Activated naive CD4-positive, alpha-beta T cell treated with anti-CD3 and anti-CD28 coated beads, Interleukin-2, amount 50 U/mL, for 72 hours (primary cell): Measurements from ENCODE around the gene SLFN11. TPM values are rescaled to one million over a fixed set of nuclear protein-coding genes. Genes with fewer than 3 reads are reported as not detected.
"Not testable (repeated sequence)": the region's sequence is repeated elsewhere in the genome, so short reads cannot be mapped to it uniquely, and the experiment has no call there.

Source experiments
- ATAC-seq, 2 donors: fragments of 150-1000 bp; cut with Tn5 transposase; 2 replicates each; pipeline ENCODE4 v1.10.0; 2021; ENCODE audit warnings: mild to moderate bottlenecking in 2 of 2, moderate library complexity in 2 of 2
- DNase-seq, 2 donors: peaks; one replicate each; pipeline ENCODE4 v3.0.0; 2021 to 2022; ENCODE audit warnings: low spot score in 2 of 2
- H3K27ac Mint-ChIP-seq, 2 donors: one replicate each; pipeline ENCODE4 v1.8.0; 2022; ENCODE audit warnings: mild to moderate bottlenecking in 2 of 2, mixed read lengths in 2 of 2
- H3K36me3 Mint-ChIP-seq, 2 donors: one replicate each; pipeline ENCODE4 v1.8.0; 2022; ENCODE audit warnings: mixed read lengths in 2 of 2
- H3K9me3 Mint-ChIP-seq, 2 donors: one replicate each; pipeline ENCODE4 v1.8.0; 2022; ENCODE audit warnings: mixed read lengths in 2 of 2
- total RNA-seq, 2 donors: library from RNA; stranded (reverse); gene quantifications; one replicate each; pipeline ENCODE4 v1.2.3, GENCODE V29; 2022

SLFN11 gene
- total RNA-seq, 2 donors from 2014 or later: 64.6 to 96.7 TPM

GRCh38 chr17:35372846-35373533 is 431 bp downstream of the SLFN11 start:
- Mint-ChIP-seq H3K9me3 (peaks cover 15 to 22% of the 10 kb centered on the region in 2 donors), H3K36me3 (peaks cover 46 to 50% of the 10 kb centered on the region in 2 donors), H3K27ac (peak overlapping the region; percentile 99 to 100)
- ATAC-seq (peak in 1 of 2 donors; percentile 8), DNase-seq (peak in 1 of 2 donors; percentile 27)

- H3K36me3 Mint-ChIP-seq: peaks cover 46 to 50% of the 10 kb centered on the region in 2 donors
- DNase-seq (no peak), ATAC-seq (no peak)
- H3K27ac Mint-ChIP-seq: peak overlapping the region in 1 of 2 donors; percentile 3
- H3K9me3 Mint-ChIP-seq: peaks cover 15 to 22% of the 10 kb centered on the region in 2 donors
Observed at GRCh38 chr17:35371934-35372333, 1.5 kb downstream of the SLFN11 start.

- no peak overlapping the region for H3K27ac Mint-ChIP-seq
Observed at GRCh38 chr17:35368081-35368830, 5.2 kb downstream of the SLFN11 start.

GRCh38 chr17:35361027-35361426 is 12.4 kb downstream of the SLFN11 start:
- Mint-ChIP-seq H3K27ac (peak overlapping the region in 1 of 2 donors; percentile 66), H3K9me3 (no peaks in the 10 kb centered on the region), H3K36me3 (peaks cover 24 to 77% of the 10 kb centered on the region in 2 donors)
- DNase-seq (no peak), ATAC-seq (no peak)

More at GRCh38 chr17:35368081-35368830, 5.2 kb downstream of the SLFN11 start:
- Mint-ChIP-seq H3K9me3 (peaks cover 15 to 22% of the 10 kb centered on the region in 2 donors), H3K36me3 (peaks cover 47 to 62% of the 10 kb centered on the region in 2 donors)
- no peak for DNase-seq
- peak; percentile 52 to 78 for ATAC-seq

GRCh38 chr17:35359398-35359797 is 14.0 kb downstream of the SLFN11 start:
- DNase-seq (no peak), ATAC-seq (no peak)
- no peaks in the 10 kb centered on the region for H3K9me3 Mint-ChIP-seq
- H3K36me3 Mint-ChIP-seq: peaks cover 18 to 62% of the 10 kb centered on the region in 2 donors
- H3K27ac Mint-ChIP-seq: no peak overlapping the region

- no peak overlapping the region for H3K27ac Mint-ChIP-seq
- H3K9me3 Mint-ChIP-seq: no peaks in the 10 kb centered on the region
- peaks cover 16 to 29% of the 10 kb centered on the region in 2 donors for H3K36me3 Mint-ChIP-seq
- ATAC-seq (no peak), DNase-seq (no peak)
Observed at GRCh38 chr17:35352284-35352683, 21.1 kb downstream of the SLFN11 start.

GRCh38 chr17:35350493-35350892 is 22.9 kb downstream of the SLFN11 start:
- Mint-ChIP-seq H3K9me3 (no peaks in the 10 kb centered on the region), H3K27ac (no peak overlapping the region), H3K36me3 (peaks cover 9 to 17% of the 10 kb centered on the region in 2 donors)
- DNase-seq (no peak), ATAC-seq (no peak)

GRCh38 chr17:35345926-35346771 is 27.3 kb downstream of the SLFN11 start:
- ATAC-seq (peak; percentile 65 to 91), DNase-seq (peak; percentile 24 to 69)
- peaks cover 0 to 3% of the 10 kb centered on the region in 2 donors for H3K9me3 Mint-ChIP-seq
- peaks cover 5 to 12% of the 10 kb centered on the region in 2 donors for H3K36me3 Mint-ChIP-seq
- peak overlapping the region; percentile 23 to 29 for H3K27ac Mint-ChIP-seq

- peaks cover 3% of the 10 kb centered on the region in 2 donors for H3K9me3 Mint-ChIP-seq
- peak overlapping the region in 1 of 2 donors; percentile 23 for H3K27ac Mint-ChIP-seq
- ATAC-seq (peak in 1 of 2 donors; percentile 23), DNase-seq (no peak)
- H3K36me3 Mint-ChIP-seq: peaks cover 5 to 15% of the 10 kb centered on the region in 2 donors
Observed at GRCh38 chr17:35345445-35345925, 27.9 kb downstream of the SLFN11 start.

- Mint-ChIP-seq H3K27ac (no peak overlapping the region), H3K9me3 (peaks cover 3 to 5% of the 10 kb centered on the region in 2 donors), H3K36me3 (peaks cover 5 to 22% of the 10 kb centered on the region in 2 donors)
- ATAC-seq (no peak), DNase-seq (no peak)
Observed at GRCh38 chr17:35344262-35344661, 29.2 kb downstream of the SLFN11 start.

- Mint-ChIP-seq H3K27ac (no peak overlapping the region), H3K9me3 (peaks cover 3 to 5% of the 10 kb centered on the region in 2 donors), H3K36me3 (peaks cover 5 to 22% of the 10 kb centered on the region in 2 donors)
- ATAC-seq (no peak), DNase-seq (no peak)
Observed at GRCh38 chr17:35342276-35342675, 31.1 kb downstream of the SLFN11 start.

- Mint-ChIP-seq H3K27ac (no peak overlapping the region), H3K36me3 (peaks cover 5 to 22% of the 10 kb centered on the region in 2 donors), H3K9me3 (peaks cover 3 to 5% of the 10 kb centered on the region in 2 donors)
- ATAC-seq: no peak
- no peak for DNase-seq
Observed at GRCh38 chr17:35341411-35341992, 31.9 kb downstream of the SLFN11 start.

- H3K36me3 Mint-ChIP-seq: peaks cover 0 to 22% of the 10 kb centered on the region in 2 donors
- H3K27ac Mint-ChIP-seq: no peak overlapping the region
- no peak for DNase-seq
- no peak for ATAC-seq
- H3K9me3 Mint-ChIP-seq: peaks cover 3 to 5% of the 10 kb centered on the region in 2 donors
Observed at GRCh38 chr17:35338230-35338629, 35.2 kb downstream of the SLFN11 start.

GRCh38 chr17:35337364-35337763 is 36.1 kb downstream of the SLFN11 start:
- Mint-ChIP-seq H3K36me3 (peaks cover 0 to 19% of the 10 kb centered on the region in 2 donors), H3K27ac (no peak overlapping the region), H3K9me3 (peaks cover 2 to 5% of the 10 kb centered on the region in 2 donors)
- DNase-seq: no peak
- no peak for ATAC-seq

- not testable (repeated sequence) for H3K27ac Mint-ChIP-seq, ATAC-seq, DNase-seq, H3K9me3 Mint-ChIP-seq, H3K36me3 Mint-ChIP-seq
Observed at GRCh38 chr17:35333578-35333977, 39.8 kb downstream of the SLFN11 start.

- Mint-ChIP-seq H3K27ac (no peak overlapping the region), H3K9me3 (peaks cover 6 to 18% of the 10 kb centered on the region in 2 donors), H3K36me3 (peaks cover 24 to 26% of the 10 kb centered on the region in 2 donors)
- ATAC-seq: no peak
- no peak for DNase-seq
Observed at GRCh38 chr17:35322749-35323148, 50.7 kb downstream of the SLFN11 start.
